HG03196 (cell line): ENCODE measurements around the gene CNPY3.

Experiments used
- ATAC-seq: cut with Tn5 transposase; IDR thresholded peaks from one replicate; pipeline ENCODE4 v1.9.1; 2021; ENCODE audit not compliant: unreplicated experiment

The CNPY3 gene

DNA sequence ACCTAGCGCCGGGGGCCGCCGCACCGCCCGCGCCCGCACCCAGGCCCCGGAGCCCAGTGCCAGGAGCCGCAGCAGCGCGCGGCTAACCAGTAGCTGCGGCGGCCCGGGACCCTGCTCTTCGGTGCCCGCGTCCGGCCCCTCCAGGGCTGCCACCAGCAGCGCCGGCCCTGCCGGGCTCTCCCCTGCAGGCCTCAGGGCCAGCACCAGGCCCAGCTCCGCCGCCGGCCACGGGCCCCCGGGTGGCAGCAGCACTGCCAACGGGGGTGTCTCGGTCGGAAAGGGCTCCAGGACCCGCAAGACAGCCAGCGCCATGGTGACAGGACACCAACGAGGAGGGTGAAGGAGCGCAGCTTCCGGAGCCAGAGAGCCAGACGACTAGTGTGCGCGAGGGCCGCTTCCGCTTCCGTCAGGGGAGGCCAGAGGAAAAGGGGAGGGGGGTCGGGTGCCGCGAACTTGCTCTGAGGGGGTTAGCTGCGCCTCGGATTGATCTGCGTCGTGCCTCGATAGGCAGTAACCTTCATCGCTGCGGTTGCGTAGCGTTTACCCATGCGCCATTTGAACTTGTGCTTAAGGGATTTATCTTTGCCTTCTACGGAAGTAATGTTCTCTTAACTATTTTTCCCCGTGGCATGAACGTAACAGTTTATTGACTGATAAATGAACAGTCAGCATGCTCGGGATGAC, 49.7 kb downstream of the CNPY3 start, which contains the start of gene PEX6:
PEX6 (minus strand) TSS at position 343 of the 684 bp plus-strand sequence; CDS start at position 312, 31 bp downstream.
- ATAC-seq, result peak; percentile 75

DNA sequence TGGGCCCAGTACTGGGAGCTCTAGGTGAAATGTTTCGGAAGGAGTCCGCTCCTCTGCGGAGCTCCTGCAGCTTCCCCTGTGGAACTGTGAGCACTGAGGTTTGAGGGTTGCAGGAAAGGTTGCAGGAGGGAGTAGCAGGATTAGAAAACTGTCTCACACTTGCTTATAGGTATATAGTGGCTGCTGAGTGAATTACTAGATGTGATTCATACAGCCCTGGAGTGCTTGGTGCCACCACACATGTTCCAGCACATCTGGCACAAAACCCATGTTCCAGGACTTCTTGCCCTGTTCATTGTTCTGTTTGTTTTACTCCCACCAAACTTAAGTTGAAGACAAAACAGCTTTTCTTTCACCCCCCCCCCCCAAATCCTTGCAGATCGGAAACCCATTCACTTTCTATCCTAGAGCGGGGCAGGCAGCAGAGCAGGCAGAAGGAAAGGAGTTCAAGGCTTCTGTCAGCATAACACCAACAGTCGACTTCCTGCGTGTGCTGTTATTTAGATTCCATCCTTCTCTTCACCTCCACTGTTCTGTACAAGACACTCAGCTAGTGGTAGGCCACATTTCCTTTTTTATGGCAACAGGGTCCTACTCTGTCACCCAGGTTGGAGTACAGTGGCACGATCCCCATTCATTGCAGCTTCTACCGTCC, 50.4 kb downstream of the CNPY3 start:
- ATAC-seq, result no peak

GRCh38 chr6:42981836-42982235, 52.6 kb downstream of the CNPY3 start:
- no peak for ATAC-seq

DNA sequence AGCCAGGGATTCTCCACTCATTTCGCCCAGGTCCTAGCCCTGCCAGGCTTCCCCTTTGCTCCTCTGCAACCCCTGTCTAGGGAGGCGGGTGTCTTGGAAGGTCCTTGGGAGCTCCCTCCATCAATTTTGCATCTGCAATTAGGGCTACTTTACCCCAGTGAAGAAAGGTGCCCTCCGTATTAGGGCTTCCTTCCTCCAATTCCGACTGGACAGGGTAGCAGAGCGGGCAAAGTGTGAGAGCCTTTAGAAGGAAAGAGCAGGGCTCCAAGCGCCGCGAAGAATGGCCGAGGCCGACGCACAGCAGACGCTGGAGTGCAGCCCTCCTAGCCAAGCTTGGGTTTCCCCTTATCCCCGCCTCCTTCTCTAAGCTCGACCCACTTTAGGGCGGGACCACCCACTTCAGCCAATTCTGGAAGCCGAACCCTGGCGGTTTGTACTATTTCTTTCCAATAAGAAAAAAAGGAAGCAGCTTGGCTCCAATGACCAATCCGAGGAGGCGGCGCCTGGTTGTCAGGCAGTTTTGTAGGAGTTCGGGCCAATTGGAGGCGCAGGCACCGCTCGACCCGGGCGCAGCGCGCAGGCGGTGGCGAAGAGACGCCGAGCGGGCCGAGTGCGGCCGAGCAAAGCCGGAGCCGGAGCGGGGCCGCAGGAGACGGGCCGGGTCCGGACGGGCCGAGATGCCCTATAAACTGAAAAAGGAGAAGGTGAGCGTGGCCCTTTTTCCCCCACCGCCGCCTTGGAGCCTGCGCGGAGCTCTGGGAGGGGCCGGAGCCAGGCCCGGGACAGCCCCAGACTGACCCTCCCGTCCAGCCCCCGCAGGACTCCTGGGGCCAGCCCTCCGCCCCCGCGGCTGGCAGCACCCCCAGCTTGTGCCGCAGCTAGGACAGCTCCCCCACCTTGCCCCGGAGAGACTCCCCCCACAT, 55.0 kb downstream of the CNPY3 start, which contains the start of gene PPP2R5D:
PPP2R5D (plus strand) TSS at position 570 of the 923 bp plus-strand sequence; CDS start at position 678, 108 bp downstream.
- peak; percentile 90 for ATAC-seq

DNA sequence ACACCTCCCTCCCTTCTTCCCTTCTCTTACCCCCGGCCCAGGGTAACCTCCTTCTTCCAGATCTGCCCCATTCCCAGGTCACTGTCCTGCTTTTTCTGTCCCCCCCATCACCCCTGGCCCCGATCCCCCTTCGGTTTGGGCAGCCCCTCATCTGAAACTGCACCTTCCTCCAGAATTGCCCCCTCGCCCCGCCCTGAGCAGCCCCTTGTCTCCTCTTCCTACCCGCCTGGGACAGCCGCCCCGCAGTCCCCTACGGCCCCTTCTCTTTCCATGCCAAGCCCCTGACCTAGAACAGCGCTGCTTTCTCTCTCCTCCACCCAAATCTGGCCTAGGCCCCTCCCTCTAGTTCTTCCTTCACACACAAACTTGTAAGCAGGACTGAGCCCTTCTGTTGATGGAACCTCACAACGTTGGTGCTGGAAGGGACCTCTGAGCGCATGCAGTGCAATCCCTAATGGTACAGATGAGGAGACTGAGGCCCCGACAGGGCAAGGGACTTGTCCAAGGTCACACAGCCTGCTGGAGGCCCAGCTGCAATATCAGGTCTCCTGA, 55.7 kb downstream of the CNPY3 start:
- ATAC-seq, result no peak

- ATAC-seq, result no peak
These were observed 58.5 kb downstream of the CNPY3 start for GRCh38 chr6:42987533-42988451.

- ATAC-seq, result no peak
These were observed 59.3 kb downstream of the CNPY3 start for GRCh38 chr6:42988486-42989020.
